Measurements from ENCODE around the gene OIT3. TPM values are rescaled to one million over a fixed set of nuclear protein-coding genes. Genes with fewer than 3 reads are reported as not detected.
A peak's percentile ranks its signal among the peaks of the same experiment; 100 is the strongest.
"Not testable (repeated sequence)": the region's sequence is repeated elsewhere in the genome, so short reads cannot be mapped to it uniquely, and the experiment has no call there.

OIT3 gene
- polyA plus RNA-seq, 1 of the 3 experiments (the other 2 are of a cell fraction), result not detected

DNA sequence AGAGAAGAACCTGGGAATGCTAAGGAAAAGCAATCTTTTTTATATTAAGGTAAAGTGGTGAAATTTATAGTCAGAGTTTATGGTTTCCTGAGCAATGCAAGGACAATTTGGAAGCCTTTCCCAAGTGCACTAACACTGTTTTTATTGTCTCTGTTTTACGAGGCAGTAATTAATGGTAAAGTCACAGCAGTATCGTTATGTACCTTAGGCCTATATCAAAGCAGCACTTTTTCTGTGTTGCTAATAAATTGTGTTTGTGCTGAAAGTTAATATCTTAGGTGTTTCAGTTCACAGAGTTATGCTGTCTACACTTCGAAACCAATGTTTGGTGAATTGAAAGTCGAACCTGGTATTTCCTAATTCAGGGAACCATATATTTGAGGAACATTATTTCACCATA is 19.2 kb downstream of the OIT3 start:
- Histone ChIP-seq H2AFZ (ENCODE audit: low read depth) (no peak overlapping the region), H3K9me2 (no peaks in the 10 kb centered on the region), H3F3A (replicated peaks; ENCODE audit: insufficient read depth) (no peaks in the 10 kb centered on the region), H3K9me3 (no peaks in the 10 kb centered on the region), H3K27me3 (ENCODE audit: insufficient read depth) (no peaks in the 10 kb centered on the region), H3K4me2 (no peak overlapping the region), H3K27ac (ENCODE audit: low read depth in 2 of 2, low read length in 1 of 2) (no peak overlapping the region), H3K4me1 (ENCODE audit: control insufficient read depth in 1 of 2, insufficient read depth in 2 of 2, low read depth in 1 of 2, low read length in 1 of 2) (no peaks in the 10 kb centered on the region), H4K20me1 (ENCODE audit: insufficient read depth) (no peaks in the 10 kb centered on the region), H3K4me3 (ENCODE audit: low read depth in 2 of 2, low read length in 1 of 2) (no peak overlapping the region), H3K36me3 (replicated peaks in 1 of 2; ENCODE audit: control insufficient read depth in 1 of 2, insufficient read depth in 2 of 2, low read length in 1 of 2) (no peaks in the 10 kb centered on the region), H3K79me2 (ENCODE audit: insufficient read depth) (no peaks in the 10 kb centered on the region), H3K9ac (no peak overlapping the region)
- DNase-seq, result no peak
- ChIA-PET POLR2A (no interaction called here), CTCF (no interaction called here)
- no peak for TF ChIP-seq GABPA (IDR thresholded peaks at IDR 0.05; ENCODE audit: low read depth)
- no peak for TF ChIP-seq USF2 (IDR thresholded peaks at IDR 0.05; ENCODE audit: borderline replicate concordance, low read depth, low read length)
- TF ChIP-seq FOXJ3 (CRISPR knock-in tag; IDR thresholded peaks at IDR 0.05), result no peak
- no peak for TF ChIP-seq MEF2A (IDR thresholded peaks at IDR 0.05; ENCODE audit: borderline replicate concordance, low read depth)
- TF ChIP-seq EZH2phosphoT487 (IDR thresholded peaks at IDR 0.05; ENCODE audit: borderline replicate concordance, low read depth), result no peak
- TF ChIP-seq MXI1 (IDR thresholded peaks at IDR 0.05; ENCODE audit: low read depth, low read length), result no peak
- TF ChIP-seq POLR2AphosphoS5 (IDR thresholded peaks at IDR 0.05; ENCODE audit: low read depth, low read length), result no peak
- no peak for TF ChIP-seq FOXM1 (IDR thresholded peaks at IDR 0.05; ENCODE audit: low read depth)
- TF ChIP-seq MAX (IDR thresholded peaks at IDR 0.05; ENCODE audit: low read depth), result no peak
- WGBS (ENCODE audit: low lambda C conversion rate), result 91% methylated on average over 4 of the region's 4 CpGs

GRCh38 chr10:72913287-72913686 is 19.7 kb downstream of the OIT3 start:
- 75% methylated on average over 5 of the region's 7 CpGs for WGBS (ENCODE audit: low lambda C conversion rate)
- Histone ChIP-seq H2AFZ (ENCODE audit: low read depth) (no peak overlapping the region), H4K20me1 (ENCODE audit: insufficient read depth) (no peaks in the 10 kb centered on the region), H3K36me3 (replicated peaks in 1 of 2; ENCODE audit: control insufficient read depth in 1 of 2, insufficient read depth in 2 of 2, low read length in 1 of 2) (no peaks in the 10 kb centered on the region), H3K4me1 (ENCODE audit: control insufficient read depth in 1 of 2, insufficient read depth in 2 of 2, low read depth in 1 of 2, low read length in 1 of 2) (no peaks in the 10 kb centered on the region), H3K9me3 (no peaks in the 10 kb centered on the region), H3K79me2 (ENCODE audit: insufficient read depth) (no peaks in the 10 kb centered on the region), H3K27ac (ENCODE audit: low read depth in 2 of 2, low read length in 1 of 2) (no peak overlapping the region), H3K4me2 (no peak overlapping the region), H3K4me3 (ENCODE audit: low read depth in 2 of 2, low read length in 1 of 2) (no peak overlapping the region), H3K27me3 (ENCODE audit: insufficient read depth) (no peaks in the 10 kb centered on the region), H3K9ac (no peak overlapping the region), H3K9me2 (no peaks in the 10 kb centered on the region), H3F3A (replicated peaks; ENCODE audit: insufficient read depth) (no peaks in the 10 kb centered on the region)
- DNase-seq, result no peak
- ChIA-PET CTCF (no interaction called here), POLR2A (no interaction called here)
- TF ChIP-seq, protein P1, sequence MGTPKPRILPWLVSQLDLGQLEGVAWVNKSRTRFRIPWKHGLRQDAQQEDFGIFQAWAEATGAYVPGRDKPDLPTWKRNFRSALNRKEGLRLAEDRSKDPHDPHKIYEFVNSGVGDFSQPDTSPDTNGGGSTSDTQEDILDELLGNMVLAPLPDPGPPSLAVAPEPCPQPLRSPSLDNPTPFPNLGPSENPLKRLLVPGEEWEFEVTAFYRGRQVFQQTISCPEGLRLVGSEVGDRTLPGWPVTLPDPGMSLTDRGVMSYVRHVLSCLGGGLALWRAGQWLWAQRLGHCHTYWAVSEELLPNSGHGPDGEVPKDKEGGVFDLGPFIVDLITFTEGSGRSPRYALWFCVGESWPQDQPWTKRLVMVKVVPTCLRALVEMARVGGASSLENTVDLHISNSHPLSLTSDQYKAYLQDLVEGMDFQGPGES (IDR thresholded peaks at IDR 0.05; ENCODE audit: low read depth, low read length), result no peak
- no peak for TF ChIP-seq EP300 (IDR thresholded peaks at IDR 0.05; ENCODE audit: borderline replicate concordance in 1 of 2, low read depth in 1 of 2, low read length in 1 of 2)
- no peak for TF ChIP-seq RCOR1 (IDR thresholded peaks at IDR 0.05; ENCODE audit: low read length)
- no peak for TF ChIP-seq NRF1 (IDR thresholded peaks at IDR 0.05; ENCODE audit: low read depth, low read length)
- no peak for TF ChIP-seq FOXJ3 (CRISPR knock-in tag; IDR thresholded peaks at IDR 0.05)
- no peak for TF ChIP-seq POLR2AphosphoS5 (IDR thresholded peaks at IDR 0.05; ENCODE audit: low read depth, low read length)
- no peak for TF ChIP-seq GATA2 (CRISPR knock-in tag; IDR thresholded peaks at IDR 0.05)
- TF ChIP-seq MAX (IDR thresholded peaks at IDR 0.05; ENCODE audit: low read depth), result no peak
- no peak for TF ChIP-seq EZH2phosphoT487 (IDR thresholded peaks at IDR 0.05; ENCODE audit: borderline replicate concordance, low read depth)
- no peak for TF ChIP-seq SMC3 (IDR thresholded peaks at IDR 0.05; ENCODE audit: low read depth, low read length)
- no peak for TF ChIP-seq CHD2 (IDR thresholded peaks at IDR 0.05; ENCODE audit: low read length, partially characterized antibody)
- no peak for TF ChIP-seq MXI1 (IDR thresholded peaks at IDR 0.05; ENCODE audit: low read depth, low read length)
- TF ChIP-seq YY1 (IDR thresholded peaks at IDR 0.05; ENCODE audit: low read depth), result no peak
- no peak for TF ChIP-seq TCF12 (IDR thresholded peaks at IDR 0.05)
- no peak for TF ChIP-seq GABPA (IDR thresholded peaks at IDR 0.05; ENCODE audit: low read depth)
- no peak for TF ChIP-seq SIN3A (IDR thresholded peaks at IDR 0.05; ENCODE audit: borderline replicate concordance, low read depth, low read length)

- H3K4me3 ChIP-seq (ENCODE audit: low read depth in 2 of 2, low read length in 1 of 2); H3K27me3 ChIP-seq (ENCODE audit: insufficient read depth); H4K20me1 ChIP-seq (ENCODE audit: insufficient read depth); H3F3A ChIP-seq (replicated peaks; ENCODE audit: insufficient read depth); H3K9ac ChIP-seq; DNase-seq; H3K9me2 ChIP-seq; H3K27ac ChIP-seq (ENCODE audit: low read depth in 2 of 2, low read length in 1 of 2); POLR2A ChIA-PET; H3K79me2 ChIP-seq (ENCODE audit: insufficient read depth); H3K4me1 ChIP-seq (ENCODE audit: control insufficient read depth in 1 of 2, insufficient read depth in 2 of 2, low read depth in 1 of 2, low read length in 1 of 2); H3K4me2 ChIP-seq; H3K9me3 ChIP-seq; H3K36me3 ChIP-seq (replicated peaks in 1 of 2; ENCODE audit: control insufficient read depth in 1 of 2, insufficient read depth in 2 of 2, low read length in 1 of 2); CTCF ChIA-PET: not testable (repeated sequence)
- WGBS (ENCODE audit: low lambda C conversion rate), result 77% methylated on average over 3 of the region's 3 CpGs
- peak overlapping the region; percentile 25; the same call in 1 of the 2 replicates for H2AFZ ChIP-seq (ENCODE audit: low read depth)
Measured at GRCh38 chr10:72917201-72917600, 23.7 kb downstream of the OIT3 start.
